ENCODE data around the gene ING3.
A peak's percentile ranks its signal among the peaks of the same experiment; 100 is the strongest.

ING3 gene

GRCh38 chr7:120986650-120987049 lies 36.1 kb downstream of the ING3 start:
- H3K4me3 ChIP-seq (ENCODE audit: control insufficient read depth, low read depth, low read length), result no peak overlapping the region
- TF ChIP-seq, protein P1, sequence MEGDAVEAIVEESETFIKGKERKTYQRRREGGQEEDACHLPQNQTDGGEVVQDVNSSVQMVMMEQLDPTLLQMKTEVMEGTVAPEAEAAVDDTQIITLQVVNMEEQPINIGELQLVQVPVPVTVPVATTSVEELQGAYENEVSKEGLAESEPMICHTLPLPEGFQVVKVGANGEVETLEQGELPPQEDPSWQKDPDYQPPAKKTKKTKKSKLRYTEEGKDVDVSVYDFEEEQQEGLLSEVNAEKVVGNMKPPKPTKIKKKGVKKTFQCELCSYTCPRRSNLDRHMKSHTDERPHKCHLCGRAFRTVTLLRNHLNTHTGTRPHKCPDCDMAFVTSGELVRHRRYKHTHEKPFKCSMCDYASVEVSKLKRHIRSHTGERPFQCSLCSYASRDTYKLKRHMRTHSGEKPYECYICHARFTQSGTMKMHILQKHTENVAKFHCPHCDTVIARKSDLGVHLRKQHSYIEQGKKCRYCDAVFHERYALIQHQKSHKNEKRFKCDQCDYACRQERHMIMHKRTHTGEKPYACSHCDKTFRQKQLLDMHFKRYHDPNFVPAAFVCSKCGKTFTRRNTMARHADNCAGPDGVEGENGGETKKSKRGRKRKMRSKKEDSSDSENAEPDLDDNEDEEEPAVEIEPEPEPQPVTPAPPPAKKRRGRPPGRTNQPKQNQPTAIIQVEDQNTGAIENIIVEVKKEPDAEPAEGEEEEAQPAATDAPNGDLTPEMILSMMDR (conservative IDR thresholded peaks at IDR 0.05; ENCODE audit: control insufficient read depth, insufficient read depth, low read depth, low read length), result no peak
- no peak for DNase-seq (ENCODE audit: low read depth)

DNA sequence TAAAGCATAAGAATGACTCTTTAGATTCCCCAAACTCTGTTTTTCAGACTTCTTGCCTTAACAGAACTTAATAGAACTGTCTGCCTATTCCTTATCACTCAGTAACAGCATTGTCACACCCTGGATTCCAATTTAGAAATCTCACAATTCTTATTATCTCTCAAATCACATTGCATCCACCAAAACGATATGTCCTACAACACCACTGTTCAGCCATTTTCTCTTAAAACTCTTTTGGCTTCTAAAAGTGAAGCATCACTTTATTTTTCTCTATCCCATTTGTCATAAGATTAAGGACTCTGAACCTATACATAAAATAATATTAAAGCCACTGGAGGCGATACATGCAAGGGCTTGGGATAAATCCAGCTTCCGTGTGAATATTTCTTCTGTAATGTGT lies 36.7 kb downstream of the ING3 start:
- TF ChIP-seq, protein P1 (conservative IDR thresholded peaks at IDR 0.05; ENCODE audit: control insufficient read depth, insufficient read depth, low read depth, low read length), result no peak
- no peak overlapping the region for H3K4me3 ChIP-seq (ENCODE audit: control insufficient read depth, low read depth, low read length)
- DNase-seq (ENCODE audit: low read depth), result no peak

GRCh38 chr7:120987683-120988590 lies 37.4 kb downstream of the ING3 start:
- H3K4me3 ChIP-seq (ENCODE audit: control insufficient read depth, low read depth, low read length), result peak overlapping the region; percentile 70
- DNase-seq (ENCODE audit: low read depth), result peak; percentile 96
- TF ChIP-seq, protein P1 (conservative IDR thresholded peaks at IDR 0.05; ENCODE audit: control insufficient read depth, insufficient read depth, low read depth, low read length), result peak; percentile 98

- TF ChIP-seq, protein P1 (conservative IDR thresholded peaks at IDR 0.05; ENCODE audit: control insufficient read depth, insufficient read depth, low read depth, low read length), result no peak
- peak; percentile 88 for DNase-seq (ENCODE audit: low read depth)
- H3K4me3 ChIP-seq (ENCODE audit: control insufficient read depth, low read depth, low read length), result peak within 1 kb of the TSS; percentile 70
These were observed 38.1 kb downstream of the ING3 start, which contains the start of gene CPED1 for GRCh38 chr7:120988591-120989256. TSS of gene CPED1 (plus strand) at chr7:120988711. CDS start at chr7:120989622, 911 bp downstream.

DNA sequence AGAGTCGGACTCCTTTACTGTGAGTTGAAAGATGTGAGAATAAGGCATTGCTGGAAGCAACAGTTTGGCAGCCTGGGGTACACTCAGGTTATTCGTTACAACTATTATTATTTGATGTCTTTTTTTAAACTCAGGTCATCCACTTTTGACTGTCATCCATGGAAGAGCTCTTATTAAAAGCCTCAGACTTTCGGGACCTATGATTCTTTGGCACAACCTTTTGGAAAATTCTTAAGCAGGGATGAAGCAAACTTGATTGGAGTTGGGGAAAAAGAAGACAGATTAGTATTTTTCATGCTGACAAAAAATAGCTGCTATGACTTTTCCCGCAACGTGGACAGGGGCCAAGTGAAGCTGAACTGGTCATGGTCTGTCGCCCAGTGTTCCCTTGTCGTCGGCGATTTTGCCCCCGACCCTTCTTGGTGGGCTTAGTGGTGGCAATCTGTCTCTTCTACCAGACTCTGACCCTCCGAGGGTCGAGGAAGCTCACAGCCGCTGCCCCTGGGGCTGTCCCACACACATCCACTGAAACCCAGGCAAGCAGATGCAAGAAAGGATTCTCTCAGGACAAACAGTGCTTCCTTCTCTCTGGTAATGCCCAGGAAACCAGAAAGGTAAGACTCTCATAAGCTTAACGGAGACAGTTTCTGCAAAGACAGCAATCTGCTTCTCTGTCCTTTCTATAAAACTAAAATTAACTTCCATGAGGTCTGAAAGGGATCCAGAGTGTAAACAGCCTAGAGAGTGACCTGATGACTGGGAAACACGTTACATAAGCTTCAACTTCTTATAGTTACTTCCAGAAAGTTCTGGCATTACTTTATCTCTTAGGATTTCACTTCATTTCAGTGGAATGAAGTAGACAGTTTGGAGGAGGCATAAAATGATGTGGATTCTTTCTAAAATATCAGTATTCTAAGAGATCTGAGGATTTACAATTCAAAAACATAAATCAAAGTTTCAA lies 39.0 kb downstream of the ING3 start:
- peak overlapping the region; percentile 70 for H3K4me3 ChIP-seq (ENCODE audit: control insufficient read depth, low read depth, low read length)
- TF ChIP-seq, protein P1 (conservative IDR thresholded peaks at IDR 0.05; ENCODE audit: control insufficient read depth, insufficient read depth, low read depth, low read length), result no peak
- no peak for DNase-seq (ENCODE audit: low read depth)

All from fibroblast of mammary gland (primary cell).